ENCODE data around the gene TMIE.

TMIE gene

DNA sequence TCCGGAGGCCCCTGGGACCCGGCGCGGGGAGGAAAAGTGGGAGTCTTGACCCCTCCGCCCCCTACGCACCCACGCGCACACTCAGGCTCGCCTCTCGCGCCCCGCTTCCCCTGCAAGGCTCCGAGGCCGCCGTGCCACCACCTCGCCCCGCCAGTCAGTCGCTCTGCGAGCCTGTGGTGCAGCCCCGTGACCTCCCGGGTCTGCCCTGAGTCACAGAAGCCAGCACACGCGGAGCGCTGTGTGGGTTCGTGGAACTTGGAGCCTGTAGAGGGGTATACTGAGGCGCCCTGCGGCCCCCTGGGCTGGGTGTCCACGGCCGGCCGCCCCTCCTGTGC is 7.3 kb upstream of the TMIE start:
- TF ChIP-seq, protein P1, sequence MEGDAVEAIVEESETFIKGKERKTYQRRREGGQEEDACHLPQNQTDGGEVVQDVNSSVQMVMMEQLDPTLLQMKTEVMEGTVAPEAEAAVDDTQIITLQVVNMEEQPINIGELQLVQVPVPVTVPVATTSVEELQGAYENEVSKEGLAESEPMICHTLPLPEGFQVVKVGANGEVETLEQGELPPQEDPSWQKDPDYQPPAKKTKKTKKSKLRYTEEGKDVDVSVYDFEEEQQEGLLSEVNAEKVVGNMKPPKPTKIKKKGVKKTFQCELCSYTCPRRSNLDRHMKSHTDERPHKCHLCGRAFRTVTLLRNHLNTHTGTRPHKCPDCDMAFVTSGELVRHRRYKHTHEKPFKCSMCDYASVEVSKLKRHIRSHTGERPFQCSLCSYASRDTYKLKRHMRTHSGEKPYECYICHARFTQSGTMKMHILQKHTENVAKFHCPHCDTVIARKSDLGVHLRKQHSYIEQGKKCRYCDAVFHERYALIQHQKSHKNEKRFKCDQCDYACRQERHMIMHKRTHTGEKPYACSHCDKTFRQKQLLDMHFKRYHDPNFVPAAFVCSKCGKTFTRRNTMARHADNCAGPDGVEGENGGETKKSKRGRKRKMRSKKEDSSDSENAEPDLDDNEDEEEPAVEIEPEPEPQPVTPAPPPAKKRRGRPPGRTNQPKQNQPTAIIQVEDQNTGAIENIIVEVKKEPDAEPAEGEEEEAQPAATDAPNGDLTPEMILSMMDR (IDR thresholded peaks at IDR 0.05) = no peak

DNA sequence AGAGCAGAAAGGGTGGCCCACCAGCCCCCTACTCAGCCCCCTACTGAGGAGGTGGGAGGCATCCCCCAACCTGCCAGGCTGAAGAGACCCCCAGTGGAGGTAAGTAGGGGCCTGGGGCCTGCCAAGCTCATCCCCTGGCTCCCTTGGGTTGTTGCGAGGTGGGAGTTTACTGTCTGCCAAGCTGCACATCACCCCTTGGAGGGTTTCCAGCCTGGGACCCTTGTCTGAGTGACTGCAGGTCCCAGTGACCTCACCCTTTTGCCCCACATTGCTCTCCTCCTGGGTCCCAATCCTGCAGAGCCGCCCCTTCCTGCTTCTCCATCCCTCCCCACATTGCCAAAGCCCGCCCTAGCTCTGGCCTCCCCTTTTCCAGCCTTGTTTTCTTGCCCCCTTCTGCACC is 6.7 kb upstream of the TMIE start:
- TF ChIP-seq, protein P1 (IDR thresholded peaks at IDR 0.05) = no peak

DNA sequence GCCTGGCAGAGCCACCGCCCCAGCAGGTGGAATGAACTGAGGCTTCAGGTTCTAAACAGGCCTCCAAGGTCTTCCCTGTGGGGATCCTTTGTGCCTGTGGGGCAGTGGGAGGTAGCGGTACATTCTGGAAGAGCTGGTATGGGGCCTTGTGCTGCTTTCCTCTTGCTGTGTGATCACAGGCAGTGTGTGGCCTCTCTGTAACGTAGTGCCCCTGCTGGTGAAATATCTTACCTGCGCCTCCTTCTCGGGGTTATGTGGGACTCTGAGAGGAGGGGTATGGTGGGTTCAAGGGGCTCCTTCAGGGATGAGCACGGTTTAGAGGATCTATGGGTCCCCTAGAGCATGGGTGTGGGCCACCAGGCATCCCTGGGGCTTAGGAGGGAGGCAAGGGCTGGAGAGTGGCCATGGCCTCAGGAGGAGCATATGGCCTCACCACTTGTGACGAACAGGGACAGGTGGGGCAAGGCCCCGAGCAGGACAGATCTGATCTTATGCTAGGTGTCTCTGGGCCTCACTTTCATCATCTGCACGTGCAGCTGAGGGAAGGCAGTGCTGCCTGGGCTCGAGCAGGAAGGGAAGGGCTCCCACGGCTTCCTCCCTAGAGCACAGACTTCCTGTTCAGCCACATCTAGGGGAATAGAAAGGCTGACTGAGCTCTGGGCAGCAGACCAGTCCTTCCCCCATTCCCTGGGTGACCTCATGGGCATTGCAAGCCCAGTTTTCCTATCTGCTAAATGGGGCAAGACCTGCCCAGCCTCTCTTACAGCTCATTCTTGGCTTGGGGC is 5.8 kb upstream of the TMIE start:
- TF ChIP-seq, protein P1 (IDR thresholded peaks at IDR 0.05) = peak; percentile 42

DNA sequence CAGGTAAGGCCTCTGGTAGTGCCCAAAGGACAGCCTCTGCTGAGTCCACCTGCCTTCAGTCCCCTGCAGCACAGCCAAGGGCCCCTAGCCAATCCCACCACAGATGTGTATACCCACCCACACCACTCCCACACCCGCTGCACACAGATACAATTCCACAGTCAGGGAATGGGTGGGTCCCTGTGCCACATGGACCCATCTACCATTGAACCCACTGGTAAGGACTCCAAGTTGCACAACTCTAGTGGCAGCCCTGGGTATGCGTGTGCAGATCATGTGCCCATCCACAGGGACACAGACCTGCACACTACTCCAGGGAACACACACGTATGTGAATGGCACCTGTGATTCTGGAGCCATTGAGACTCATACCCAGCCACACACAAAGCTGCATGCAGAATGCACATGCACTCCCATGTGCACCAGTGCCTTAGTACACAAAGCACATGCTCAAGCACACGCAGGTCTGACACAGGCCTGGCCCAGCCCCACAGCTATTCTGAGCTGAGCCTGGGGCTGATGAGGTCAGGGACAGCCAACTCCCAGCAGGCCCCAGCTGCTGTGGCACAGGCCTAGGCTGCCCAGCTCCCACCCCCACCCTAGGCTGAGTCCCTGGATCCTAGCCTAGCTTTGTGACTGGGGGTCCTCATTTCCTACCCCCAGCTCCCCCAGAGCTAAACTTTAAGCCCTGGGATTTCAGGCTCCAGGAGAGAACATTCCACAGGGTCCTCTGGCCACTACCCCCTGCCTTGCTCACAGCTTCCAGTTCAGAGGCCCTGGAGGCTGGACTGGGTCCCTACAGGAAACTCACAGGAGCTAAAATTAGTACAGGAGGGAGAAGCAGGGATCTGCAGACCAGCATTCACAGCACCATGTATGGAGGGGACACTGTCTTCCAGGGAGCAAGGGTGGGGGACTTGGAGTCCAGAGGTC is 5.0 kb upstream of the TMIE start:
- TF ChIP-seq, protein P1 (IDR thresholded peaks at IDR 0.05) = no peak

DNA sequence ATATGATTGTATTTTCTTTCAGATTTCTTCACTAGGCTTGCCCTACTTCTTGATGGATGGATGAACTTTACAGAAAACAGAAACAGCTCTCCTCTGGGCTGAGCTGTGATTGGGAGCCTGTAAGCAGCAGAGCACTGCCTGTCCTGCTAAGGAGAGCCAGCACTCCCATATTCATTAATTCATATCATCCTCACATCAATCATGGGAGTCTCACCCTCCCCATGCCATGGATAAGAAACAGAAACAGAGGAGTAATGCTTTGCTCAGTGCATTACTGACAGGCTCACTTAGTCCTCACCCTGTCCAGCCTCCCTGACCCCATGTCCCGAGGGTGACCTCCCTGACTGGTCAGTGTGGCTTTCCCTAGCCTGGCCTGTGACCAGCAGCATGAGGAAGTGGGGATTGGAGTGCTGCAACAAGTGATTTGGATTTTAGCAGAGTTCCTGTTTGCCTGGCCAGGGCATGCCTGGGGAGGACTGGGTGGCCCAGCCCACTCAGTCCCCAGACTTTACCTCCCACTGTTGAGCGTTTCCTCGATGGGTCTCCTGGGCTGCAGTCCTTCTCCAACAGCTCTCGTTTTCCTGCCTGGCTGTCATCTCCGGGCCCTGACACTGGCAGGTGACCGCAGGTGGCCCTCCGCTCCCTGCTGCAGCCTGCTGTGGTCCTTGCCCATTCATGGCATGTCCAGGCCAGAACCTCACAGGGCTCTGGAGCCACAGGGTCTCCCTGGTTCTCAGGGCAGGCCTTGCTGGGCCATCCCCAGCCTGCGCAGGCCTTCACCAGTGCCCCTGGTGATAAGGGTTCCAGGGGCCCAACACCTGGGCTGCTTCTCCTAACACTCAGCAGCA is 1.3 kb upstream of the TMIE start:
- TF ChIP-seq, protein P1 (IDR thresholded peaks at IDR 0.05) = no peak

DNA sequence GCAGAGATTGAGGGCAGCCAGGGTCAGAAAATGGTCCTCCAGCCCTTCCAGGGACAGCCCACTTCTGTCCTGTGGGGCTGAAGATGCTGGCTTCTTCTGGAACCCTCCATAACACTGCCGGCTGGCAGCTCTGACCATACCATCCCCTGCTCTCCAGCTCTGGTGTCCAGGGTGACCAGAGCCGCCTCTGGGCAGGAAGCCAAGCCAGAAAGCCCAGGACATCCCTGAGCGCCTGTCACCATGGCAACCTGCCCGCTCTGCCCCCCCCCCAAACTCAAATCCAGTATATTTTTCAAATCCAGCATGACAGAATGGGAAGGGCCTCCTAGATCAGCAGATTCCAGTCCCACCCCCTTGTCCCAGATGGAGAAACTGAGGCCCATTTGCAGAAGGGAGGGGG is 420 bp upstream of the TMIE start:
- TF ChIP-seq, protein P1 (IDR thresholded peaks at IDR 0.05) = no peak
